ENCODE measurements around the gene EPB41L2. TPM values are rescaled to one million over a fixed set of nuclear protein-coding genes. Genes with fewer than 3 reads are reported as not detected.

EPB41L2 gene
- total RNA-seq, 1 donor from 2014 or later = 66.3 TPM

DNA sequence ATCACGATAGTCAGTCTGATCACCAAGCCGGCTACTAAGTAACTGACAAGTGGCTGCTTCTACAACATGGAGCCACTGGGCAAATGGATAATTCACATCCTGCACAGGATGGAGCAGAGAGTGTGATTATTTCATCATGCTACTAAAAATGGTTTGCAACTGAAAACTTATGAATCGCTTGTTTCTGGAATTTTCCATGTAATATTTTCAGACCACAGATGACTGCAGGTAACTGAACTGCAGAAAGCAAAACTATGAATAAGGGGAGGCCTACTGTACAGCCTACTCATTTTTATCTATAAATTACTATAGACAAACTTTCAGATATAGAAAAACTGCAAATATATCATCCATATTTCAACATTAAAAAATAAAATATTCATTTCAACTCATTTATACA lies 91.5 kb downstream of the EPB41L2 start:
- peaks cover 23% of the 10 kb centered on the region for H3K4me1 Mint-ChIP-seq

DNA sequence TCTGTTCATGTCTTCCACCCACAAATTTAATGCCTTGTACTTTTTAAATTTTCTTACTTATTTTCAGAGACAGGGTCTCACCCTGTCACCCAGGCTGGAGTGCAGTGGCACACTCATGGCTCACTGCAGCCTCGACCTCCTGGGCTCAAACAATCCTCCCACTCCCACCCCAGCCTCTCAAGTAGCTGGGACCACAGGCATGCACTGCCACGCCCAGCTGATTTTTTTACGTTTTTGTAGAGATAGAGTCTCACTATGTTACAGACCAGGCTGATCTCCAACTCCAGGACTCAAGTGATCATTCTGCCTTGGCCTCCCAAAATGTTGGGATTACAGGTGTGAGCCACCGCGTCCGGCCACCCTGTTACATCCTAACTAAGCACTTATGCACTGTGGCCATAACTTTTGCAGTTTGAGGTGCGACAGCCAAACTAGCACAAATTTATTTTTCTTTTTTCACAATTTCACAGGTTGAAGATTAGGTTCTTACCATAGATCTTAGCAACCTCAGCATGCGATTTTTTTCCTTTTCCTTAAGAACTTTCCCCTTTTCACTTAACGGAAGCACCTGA lies 92.1 kb downstream of the EPB41L2 start:
- no peak for DNase-seq (ENCODE audit: low spot score in 2 of 2, unreplicated experiment in 2 of 2)
- no peak overlapping the region for H3K27ac Mint-ChIP-seq
- peaks cover 6% of the 10 kb centered on the region for H3K9me3 Mint-ChIP-seq
- no peaks in the 10 kb centered on the region for H3K36me3 Mint-ChIP-seq
- peaks cover 23% of the 10 kb centered on the region for H3K4me1 Mint-ChIP-seq
- no peak overlapping the region for H3K4me3 Mint-ChIP-seq
- H3K27me3 Mint-ChIP-seq (ENCODE audit: low read depth) = no peaks in the 10 kb centered on the region
- TF ChIP-seq, protein P1, sequence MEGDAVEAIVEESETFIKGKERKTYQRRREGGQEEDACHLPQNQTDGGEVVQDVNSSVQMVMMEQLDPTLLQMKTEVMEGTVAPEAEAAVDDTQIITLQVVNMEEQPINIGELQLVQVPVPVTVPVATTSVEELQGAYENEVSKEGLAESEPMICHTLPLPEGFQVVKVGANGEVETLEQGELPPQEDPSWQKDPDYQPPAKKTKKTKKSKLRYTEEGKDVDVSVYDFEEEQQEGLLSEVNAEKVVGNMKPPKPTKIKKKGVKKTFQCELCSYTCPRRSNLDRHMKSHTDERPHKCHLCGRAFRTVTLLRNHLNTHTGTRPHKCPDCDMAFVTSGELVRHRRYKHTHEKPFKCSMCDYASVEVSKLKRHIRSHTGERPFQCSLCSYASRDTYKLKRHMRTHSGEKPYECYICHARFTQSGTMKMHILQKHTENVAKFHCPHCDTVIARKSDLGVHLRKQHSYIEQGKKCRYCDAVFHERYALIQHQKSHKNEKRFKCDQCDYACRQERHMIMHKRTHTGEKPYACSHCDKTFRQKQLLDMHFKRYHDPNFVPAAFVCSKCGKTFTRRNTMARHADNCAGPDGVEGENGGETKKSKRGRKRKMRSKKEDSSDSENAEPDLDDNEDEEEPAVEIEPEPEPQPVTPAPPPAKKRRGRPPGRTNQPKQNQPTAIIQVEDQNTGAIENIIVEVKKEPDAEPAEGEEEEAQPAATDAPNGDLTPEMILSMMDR (IDR thresholded peaks at IDR 0.05; ENCODE audit: unreplicated experiment) = no peak

More for the DNA sequence above, 91.5 kb downstream of the EPB41L2 start:
- Mint-ChIP-seq H3K27ac (no peak overlapping the region), H3K4me3 (no peak overlapping the region), H3K36me3 (no peaks in the 10 kb centered on the region), H3K9me3 (peaks cover 6% of the 10 kb centered on the region), H3K27me3 (ENCODE audit: low read depth) (no peaks in the 10 kb centered on the region)
- no peak for DNase-seq (ENCODE audit: low spot score in 2 of 2, unreplicated experiment in 2 of 2)
- TF ChIP-seq, protein P1 (IDR thresholded peaks at IDR 0.05; ENCODE audit: unreplicated experiment) = no peak

DNA sequence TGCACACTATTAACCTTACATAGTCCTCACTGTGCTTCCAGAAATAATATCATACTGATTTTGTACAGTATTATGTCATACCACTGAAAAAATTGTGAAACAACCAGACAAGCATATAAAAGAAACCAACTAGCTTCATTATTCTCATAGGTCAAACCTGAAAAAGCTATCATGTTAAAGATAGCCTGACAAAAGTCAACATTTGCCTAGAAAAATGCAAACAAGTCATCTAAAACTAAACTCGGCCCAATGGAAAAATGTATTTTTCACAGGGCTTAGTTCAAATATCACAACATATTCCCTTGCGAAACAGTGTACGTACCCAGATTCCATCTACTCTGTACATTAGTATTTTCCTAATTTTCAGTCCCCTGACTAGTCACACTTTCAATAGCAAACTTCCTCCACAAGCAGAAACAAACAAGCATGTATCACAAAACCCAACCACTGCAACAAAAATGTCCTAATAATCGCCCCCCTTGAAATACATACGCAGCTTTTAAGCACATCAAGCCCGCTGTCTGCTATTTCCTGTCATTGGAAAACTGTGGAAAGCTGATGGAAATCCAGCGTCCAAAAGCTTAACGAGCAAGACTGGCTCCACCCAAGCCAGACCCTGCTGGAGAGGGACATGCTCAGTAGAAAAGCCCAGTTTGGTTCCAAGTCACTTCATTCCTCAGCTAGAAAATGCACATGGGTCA lies 93.1 kb downstream of the EPB41L2 start:
- Mint-ChIP-seq H3K4me3 (peak overlapping the region; percentile 22), H3K9me3 (peaks cover 6% of the 10 kb centered on the region), H3K27ac (peak overlapping the region; percentile 8), H3K27me3 (ENCODE audit: low read depth) (no peaks in the 10 kb centered on the region), H3K4me1 (peaks cover 23% of the 10 kb centered on the region), H3K36me3 (no peaks in the 10 kb centered on the region)
- no peak for DNase-seq (ENCODE audit: low spot score in 2 of 2, unreplicated experiment in 2 of 2)
- TF ChIP-seq, protein P1 (IDR thresholded peaks at IDR 0.05; ENCODE audit: unreplicated experiment) = no peak

DNA sequence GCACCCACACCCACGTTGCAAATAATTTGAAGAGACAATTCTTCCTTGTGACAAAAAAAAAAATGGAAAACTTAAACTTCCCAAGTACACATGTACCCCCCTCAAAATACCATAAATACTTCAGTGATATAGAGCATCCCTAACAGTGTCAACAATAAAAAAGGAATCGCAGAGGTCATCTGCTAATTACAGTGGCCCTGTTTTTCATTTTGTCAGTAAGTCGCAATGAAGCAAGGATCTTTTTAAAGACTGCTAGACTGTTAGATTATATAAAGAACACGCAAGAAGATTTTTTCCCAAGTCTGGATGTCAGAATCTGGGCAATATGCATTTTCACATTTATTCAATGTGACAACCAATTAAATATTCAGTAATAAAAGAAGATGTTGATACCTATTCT lies 93.9 kb downstream of the EPB41L2 start:
- H3K27me3 Mint-ChIP-seq (ENCODE audit: low read depth) = no peaks in the 10 kb centered on the region
- H3K27ac Mint-ChIP-seq = peak overlapping the region; percentile 17
- no peak overlapping the region for H3K4me3 Mint-ChIP-seq
- TF ChIP-seq, protein P1 (IDR thresholded peaks at IDR 0.05; ENCODE audit: unreplicated experiment) = no peak
- H3K36me3 Mint-ChIP-seq = no peaks in the 10 kb centered on the region
- H3K4me1 Mint-ChIP-seq = peaks cover 23% of the 10 kb centered on the region
- H3K9me3 Mint-ChIP-seq = peaks cover 6% of the 10 kb centered on the region
- no peak for DNase-seq (ENCODE audit: low spot score in 2 of 2, unreplicated experiment in 2 of 2)

DNA sequence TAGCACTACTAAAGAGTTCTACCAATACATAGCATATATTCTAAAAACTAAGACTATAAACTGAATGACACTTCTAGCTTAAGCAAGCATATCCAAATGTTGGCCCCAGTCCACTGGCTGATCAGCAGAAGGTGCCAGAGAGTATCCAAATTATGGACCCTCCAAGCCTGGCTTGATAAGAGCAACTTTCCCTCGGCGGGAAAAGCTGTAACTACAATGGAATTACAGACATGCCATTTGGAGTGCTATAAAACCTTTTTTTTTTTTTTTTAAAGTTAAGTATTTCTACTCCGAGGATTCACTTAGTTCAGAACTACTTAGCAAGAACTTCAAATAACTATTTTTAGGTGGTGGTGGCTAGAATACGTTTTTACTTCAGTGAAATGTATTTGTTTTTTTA lies 94.6 kb downstream of the EPB41L2 start:
- TF ChIP-seq, protein P1 (IDR thresholded peaks at IDR 0.05; ENCODE audit: unreplicated experiment) = no peak
- H3K27ac Mint-ChIP-seq = peak overlapping the region; percentile 17
- peaks cover under 1% of the 10 kb centered on the region for H3K9me3 Mint-ChIP-seq
- no peaks in the 10 kb centered on the region for H3K36me3 Mint-ChIP-seq
- H3K4me1 Mint-ChIP-seq = peaks cover 23% of the 10 kb centered on the region
- DNase-seq (ENCODE audit: low spot score in 2 of 2, unreplicated experiment in 2 of 2) = no peak
- H3K27me3 Mint-ChIP-seq (ENCODE audit: low read depth) = no peaks in the 10 kb centered on the region
- H3K4me3 Mint-ChIP-seq = no peak overlapping the region

Data from mesothelial cell of epicardium (in vitro differentiated cells).